ENCODE measurements around the gene CRLF1. TPM values are rescaled to one million over a fixed set of nuclear protein-coding genes. Genes with fewer than 3 reads are reported as not detected.

CRLF1 gene
- polyA plus RNA-seq, 2 of the 4 experiments (the other 2 are of a cell fraction): 0.37 to 2.5 TPM

GRCh38 chr19:18612051-18612771 lies 5.6 kb upstream of the CRLF1 start:
- H3K27ac ChIP-seq: peak overlapping the region; percentile 25 to 82; a peak in 4 of 6 replicates
- peak; percentile 23 to 43; a peak in 5 of 6 replicates for ATAC-seq
- ChIA-PET POLR2A (interaction anchor here (0.5 to 1.0 kb wide), 2 partner anchors 23 to 153 kb away, joined by 3 to 5 read pairs; no protein-coding TSS in a partner anchor), CTCF (interaction anchor here (0.7 to 1.5 kb wide), 7 partner anchors 13 to 64 kb away, joined by 3 to 5 read pairs (median 4); no protein-coding TSS in a partner anchor)
- H3K4me1 ChIP-seq: peaks cover 24% of the 10 kb centered on the region; the same call in 2 of the 3 replicates
- no peaks in the 10 kb centered on the region for H3K9me3 ChIP-seq
- WGBS (ENCODE audit: missing lambda C conversion rate): 4% methylated on average over 18 of the region's 30 CpGs
- TF ChIP-seq FOSL2 (IDR thresholded peaks at IDR 0.05): no peak
- no peak for TF ChIP-seq FOSL2 (CRISPR knock-in tag; IDR thresholded peaks at IDR 0.05)
- TF ChIP-seq EHMT2 (IDR thresholded peaks at IDR 0.05; ENCODE audit: low read depth): no peak
- TF ChIP-seq RNF2 (IDR thresholded peaks at IDR 0.05; ENCODE audit: borderline replicate concordance, low read depth): no peak
- TF ChIP-seq ZFP36 (IDR thresholded peaks at IDR 0.05; ENCODE audit: borderline replicate concordance, partially characterized antibody): peak; percentile 87
- TF ChIP-seq MAX (IDR thresholded peaks at IDR 0.05): 0 out of 2 replicates have a peak, but pooled peaks have one; percentile 18
- TF ChIP-seq HOXA7 (CRISPR knock-in tag; IDR thresholded peaks at IDR 0.05): no peak
- TF ChIP-seq POLR2A (IDR thresholded peaks at IDR 0.05; ENCODE audit: low read length): no peak
- TF ChIP-seq E2F6 (IDR thresholded peaks at IDR 0.05; ENCODE audit: borderline replicate concordance, low read depth): 0 out of 2 replicates have a peak, but pooled peaks have one; percentile 31
- peak overlapping the region; percentile 90 for H3K4me2 ChIP-seq
- no peak for FAIRE-seq
- peak overlapping the region; percentile 53 for H3K4me3 ChIP-seq
- peak in 1 of 2 experiments; percentile 31 for DNase-seq (ENCODE audit: low read depth in 1 of 2, low spot score in 1 of 2)

GRCh38 chr19:18611327-18612050 lies 4.9 kb upstream of the CRLF1 start:
- no peak for TF ChIP-seq MAX (IDR thresholded peaks at IDR 0.05)
- TF ChIP-seq RNF2 (IDR thresholded peaks at IDR 0.05; ENCODE audit: borderline replicate concordance, low read depth): no peak
- no peak for TF ChIP-seq PHF8 (IDR thresholded peaks at IDR 0.05; ENCODE audit: borderline replicate concordance, low read depth)
- no peak for TF ChIP-seq JUNB (IDR thresholded peaks at IDR 0.05)
- no peak for TF ChIP-seq MAZ (IDR thresholded peaks at IDR 0.05; ENCODE audit: borderline replicate concordance, low read depth, low read length)
- TF ChIP-seq TP53 (CRISPR knock-in tag; IDR thresholded peaks at IDR 0.05): no peak
- TF ChIP-seq EP300 (IDR thresholded peaks at IDR 0.05): no peak
- TF ChIP-seq PBX3 (IDR thresholded peaks at IDR 0.05): no peak
- no peak for TF ChIP-seq BCL3 (IDR thresholded peaks at IDR 0.05)
- no peak for TF ChIP-seq FOXS1 (CRISPR knock-in tag; IDR thresholded peaks at IDR 0.05)
- no peak for TF ChIP-seq HOXB5 (CRISPR knock-in tag; IDR thresholded peaks at IDR 0.05)
- TF ChIP-seq MAFK (IDR thresholded peaks at IDR 0.05; ENCODE audit: partially characterized antibody): no peak
- TF ChIP-seq BHLHE40 (IDR thresholded peaks at IDR 0.05; ENCODE audit: low read depth, low read length): no peak
- TF ChIP-seq E2F6 (IDR thresholded peaks at IDR 0.05; ENCODE audit: borderline replicate concordance, low read depth): no peak
- FAIRE-seq: no peak
- CTCF ChIA-PET: interaction anchor here (0.7 to 1.5 kb wide), 4 partner anchors 17 to 61 kb away, joined by 3 to 5 read pairs (median 4); no protein-coding TSS in a partner anchor
- 65% methylated on average over 12 of the region's 62 CpGs for WGBS (ENCODE audit: missing lambda C conversion rate)
- DNase-seq (ENCODE audit: low read depth in 1 of 2, low spot score in 1 of 2): no peak
- peak in 1 of 2 experiments; percentile 14; a peak in 2 of 6 replicates for ATAC-seq
- Histone ChIP-seq H3K9me3 (no peaks in the 10 kb centered on the region), H3K27ac (no peak overlapping the region), H3K4me3 (peak overlapping the region; percentile 53; the same call in 2 of the 3 replicates), H3K4me2 (peak overlapping the region; percentile 90), H3K4me1 (peaks cover 24% of the 10 kb centered on the region; the same call in 2 of the 3 replicates)
- POLR2A ChIA-PET: interaction anchor here (0.5 to 1.0 kb wide), 2 partner anchors 22 to 154 kb away, joined by 3 to 5 read pairs; no protein-coding TSS in a partner anchor
